ENCODE results near the gene TNFRSF6B.

The TNFRSF6B gene

DNA sequence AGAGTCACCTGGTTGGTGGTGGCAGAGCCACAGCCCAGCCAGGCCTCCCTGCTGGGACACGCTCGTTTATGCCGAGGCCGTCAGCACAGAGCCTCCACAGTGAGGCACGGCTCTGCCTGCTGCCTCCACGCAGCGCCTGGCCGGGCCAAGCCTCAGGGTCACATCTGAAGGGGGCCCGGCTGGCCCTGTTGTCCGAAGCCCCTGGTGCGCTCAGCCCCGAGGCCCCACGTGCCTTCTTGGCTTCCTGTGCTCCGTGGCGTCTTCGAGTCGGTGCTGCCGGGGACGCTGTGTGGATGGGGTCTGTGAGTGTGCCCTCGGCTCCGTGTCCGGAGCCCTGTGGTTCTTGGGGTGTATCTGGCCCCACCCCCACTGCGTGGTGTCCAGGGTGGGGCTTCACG, 10.4 kb upstream of the TNFRSF6B start:
- no peak for DNase-seq (ENCODE audit: low spot score)

DNA sequence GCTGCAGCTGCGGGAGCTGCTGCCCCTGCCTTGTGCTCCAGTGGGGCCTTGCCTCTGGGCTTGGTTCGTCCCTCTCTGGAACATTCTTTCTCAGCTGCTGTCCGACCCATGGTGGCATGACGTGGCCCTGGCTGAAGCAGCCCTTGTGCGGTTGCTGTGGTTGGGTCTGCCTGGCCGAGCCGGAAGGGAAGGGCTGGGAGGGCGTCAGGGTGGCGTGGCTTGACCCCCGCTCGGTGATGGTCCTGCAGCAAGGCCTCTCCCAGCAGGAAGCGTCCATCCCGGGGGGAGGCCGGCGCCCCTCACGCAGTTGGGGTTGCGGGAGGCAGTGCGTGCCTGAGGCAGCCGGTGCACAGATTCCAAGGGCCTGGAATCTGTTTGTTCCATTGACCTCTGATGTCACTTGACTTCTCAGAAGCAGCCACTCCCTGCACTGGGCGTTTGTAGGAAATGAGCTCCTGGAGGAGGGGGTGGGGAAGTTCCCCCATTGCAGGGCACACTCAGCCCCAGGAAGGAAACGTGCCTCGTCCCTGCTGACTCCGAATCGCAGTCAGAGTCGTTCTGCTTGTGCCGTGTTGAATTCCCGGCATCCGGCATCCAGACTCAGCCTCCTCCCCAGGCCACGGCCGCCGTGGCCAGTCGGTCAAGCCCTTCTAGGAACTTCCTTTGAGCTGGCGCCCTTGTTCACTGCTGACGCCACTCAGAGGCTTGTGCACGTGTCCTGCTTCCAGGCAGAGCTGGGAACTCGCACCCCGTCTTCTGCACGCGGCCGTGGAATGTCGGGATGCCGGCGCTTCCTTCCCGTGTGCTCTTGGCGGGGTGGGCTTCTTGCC, 9.7 kb upstream of the TNFRSF6B start:
- DNase-seq (ENCODE audit: low spot score), result no peak

DNA sequence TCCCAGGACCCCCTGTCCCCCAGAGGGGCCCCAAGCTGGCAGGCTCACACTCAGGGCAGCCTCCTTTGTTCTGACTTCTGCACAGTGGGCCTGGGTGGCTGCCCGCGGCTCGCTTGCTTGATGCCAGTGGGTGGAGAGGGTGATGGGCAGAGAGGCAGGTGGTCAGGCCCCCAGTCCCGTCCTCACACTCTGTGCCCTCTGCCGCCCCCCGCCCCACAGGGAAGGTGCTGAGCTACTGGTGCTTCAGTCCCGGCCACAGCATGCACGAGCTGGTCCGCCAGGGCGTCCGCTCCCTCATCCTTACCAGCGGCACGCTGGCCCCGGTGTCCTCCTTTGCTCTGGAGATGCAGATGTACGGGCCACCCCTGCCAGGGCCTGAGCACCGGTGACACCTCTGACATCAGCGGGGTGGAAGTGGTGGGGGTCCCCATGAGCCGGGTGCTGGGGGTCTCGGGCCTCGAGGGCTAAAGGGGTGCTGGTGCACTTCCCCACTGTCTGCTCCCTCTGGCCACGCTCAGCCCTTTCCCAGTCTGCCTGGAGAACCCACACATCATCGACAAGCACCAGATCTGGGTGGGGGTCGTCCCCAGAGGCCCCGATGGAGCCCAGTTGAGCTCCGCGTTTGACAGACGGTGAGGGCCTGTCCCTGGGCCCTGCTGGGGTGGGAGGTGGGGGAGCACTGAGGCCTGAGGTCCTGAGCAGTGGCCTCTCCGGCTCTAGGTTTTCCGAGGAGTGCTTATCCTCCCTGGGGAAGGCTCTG, 8.9 kb upstream of the TNFRSF6B start:
- no peak for DNase-seq (ENCODE audit: low spot score)

DNA sequence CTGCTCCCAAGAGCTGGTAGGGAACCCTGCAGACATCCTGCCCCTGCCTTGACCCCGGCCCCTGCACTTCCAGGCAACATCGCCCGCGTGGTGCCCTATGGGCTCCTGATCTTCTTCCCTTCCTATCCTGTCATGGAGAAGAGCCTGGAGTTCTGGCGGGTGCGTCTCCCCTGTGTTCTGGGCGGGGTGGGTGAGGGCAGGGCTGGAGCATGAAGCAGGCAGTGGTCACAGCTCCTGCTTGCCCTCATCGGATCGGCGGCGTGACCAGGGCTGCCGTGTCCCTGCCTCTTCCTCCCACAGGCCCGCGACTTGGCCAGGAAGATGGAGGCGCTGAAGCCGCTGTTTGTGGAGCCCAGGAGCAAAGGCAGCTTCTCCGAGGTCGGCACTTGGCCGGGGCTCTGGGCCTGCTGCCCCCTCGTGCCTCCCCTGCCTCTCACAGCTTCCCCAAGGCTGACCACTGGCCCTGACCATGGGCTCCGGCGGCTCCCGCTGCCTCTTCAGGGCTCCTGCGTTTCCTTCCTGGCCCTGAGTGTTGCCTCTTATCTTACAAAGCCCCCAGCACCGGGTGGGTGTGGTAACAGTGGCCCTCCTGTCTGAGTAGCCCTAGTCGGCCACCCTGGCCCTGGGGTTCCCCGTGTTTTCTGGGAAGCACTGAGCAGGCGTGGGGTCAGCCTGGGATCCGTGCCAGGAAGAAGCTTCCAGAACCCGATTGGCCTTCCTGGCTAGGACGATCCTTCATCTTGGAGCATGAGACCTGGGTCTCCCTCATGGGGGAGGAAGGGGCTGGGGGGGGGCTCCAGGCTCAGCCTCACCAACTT, 8.0 kb upstream of the TNFRSF6B start:
- DNase-seq (ENCODE audit: low spot score), result no peak

DNA sequence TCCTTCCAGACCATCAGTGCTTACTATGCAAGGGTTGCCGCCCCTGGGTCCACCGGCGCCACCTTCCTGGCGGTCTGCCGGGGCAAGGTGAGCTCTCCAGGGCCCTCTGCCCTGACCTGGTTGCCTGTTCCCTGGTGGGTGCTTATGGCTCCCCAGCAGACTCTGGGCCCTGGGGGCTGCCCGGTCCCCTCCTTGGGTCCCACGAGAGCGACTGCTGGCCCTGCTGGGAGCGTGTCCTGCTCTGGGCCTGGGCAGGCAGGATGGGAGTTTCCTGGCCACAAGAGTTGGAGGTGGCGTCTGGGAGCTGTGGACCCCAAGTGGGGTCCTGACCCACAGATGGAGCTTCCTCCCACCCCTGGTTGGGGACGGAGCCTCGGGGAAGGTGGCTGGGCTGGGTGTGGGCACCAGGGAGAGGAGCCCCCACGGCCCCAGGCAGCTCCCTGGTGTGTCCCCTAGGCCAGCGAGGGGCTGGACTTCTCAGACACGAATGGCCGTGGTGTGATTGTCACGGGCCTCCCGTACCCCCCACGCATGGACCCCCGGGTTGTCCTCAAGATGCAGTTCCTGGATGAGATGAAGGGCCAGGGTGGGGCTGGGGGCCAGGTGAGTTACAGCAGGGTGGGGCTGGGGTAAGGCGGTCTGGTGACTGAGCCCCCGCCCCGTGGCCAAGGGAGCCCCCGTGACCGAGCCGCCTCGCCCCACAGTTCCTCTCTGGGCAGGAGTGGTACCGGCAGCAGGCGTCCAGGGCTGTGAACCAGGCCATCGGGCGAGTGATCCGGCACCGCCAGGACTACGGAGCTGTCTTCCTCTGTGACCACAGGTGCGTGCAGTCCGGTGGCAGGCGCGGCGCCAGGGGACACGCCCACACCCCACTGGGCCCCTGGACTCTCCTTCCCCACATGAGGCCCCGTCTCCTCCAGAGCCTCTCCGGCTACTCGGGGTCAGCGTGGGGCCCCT, 7.1 kb upstream of the TNFRSF6B start:
- DNase-seq (ENCODE audit: low spot score), result no peak

DNA sequence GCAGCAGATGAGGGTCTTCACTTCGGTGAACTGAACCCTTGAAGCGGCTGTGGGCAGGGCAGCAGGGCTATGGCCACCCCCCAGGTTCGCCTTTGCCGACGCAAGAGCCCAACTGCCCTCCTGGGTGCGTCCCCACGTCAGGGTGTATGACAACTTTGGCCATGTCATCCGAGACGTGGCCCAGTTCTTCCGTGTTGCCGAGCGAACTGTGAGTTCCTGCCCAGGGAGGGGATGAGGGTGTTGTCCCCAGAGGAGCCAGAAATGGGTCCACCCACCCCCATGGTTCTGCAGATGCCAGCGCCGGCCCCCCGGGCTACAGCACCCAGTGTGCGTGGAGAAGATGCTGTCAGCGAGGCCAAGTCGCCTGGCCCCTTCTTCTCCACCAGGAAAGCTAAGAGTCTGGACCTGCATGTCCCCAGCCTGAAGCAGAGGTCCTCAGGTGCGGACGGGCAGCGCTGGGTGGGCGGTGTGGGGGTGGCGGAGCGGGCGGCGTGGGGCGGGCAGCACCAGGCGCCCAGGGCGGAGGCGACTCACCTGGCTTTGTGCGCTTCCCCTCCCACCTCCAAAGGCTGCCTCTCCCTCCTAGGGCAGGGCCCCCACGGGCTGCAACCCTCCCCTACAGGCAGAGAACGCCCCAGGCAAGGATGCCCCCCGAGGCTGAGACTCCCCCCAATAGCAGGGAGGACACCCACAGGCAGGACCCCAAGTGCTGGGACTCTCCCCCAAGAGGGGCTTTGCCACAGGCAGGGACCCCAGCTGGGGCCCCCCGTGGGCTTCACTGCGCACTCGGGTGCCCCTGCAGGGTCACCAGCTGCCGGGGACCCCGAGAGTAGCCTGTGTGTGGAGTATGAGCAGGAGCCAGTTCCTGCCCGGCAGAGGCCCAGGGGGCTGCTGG, 6.2 kb upstream of the TNFRSF6B start:
- DNase-seq (ENCODE audit: low spot score), result no peak

DNA sequence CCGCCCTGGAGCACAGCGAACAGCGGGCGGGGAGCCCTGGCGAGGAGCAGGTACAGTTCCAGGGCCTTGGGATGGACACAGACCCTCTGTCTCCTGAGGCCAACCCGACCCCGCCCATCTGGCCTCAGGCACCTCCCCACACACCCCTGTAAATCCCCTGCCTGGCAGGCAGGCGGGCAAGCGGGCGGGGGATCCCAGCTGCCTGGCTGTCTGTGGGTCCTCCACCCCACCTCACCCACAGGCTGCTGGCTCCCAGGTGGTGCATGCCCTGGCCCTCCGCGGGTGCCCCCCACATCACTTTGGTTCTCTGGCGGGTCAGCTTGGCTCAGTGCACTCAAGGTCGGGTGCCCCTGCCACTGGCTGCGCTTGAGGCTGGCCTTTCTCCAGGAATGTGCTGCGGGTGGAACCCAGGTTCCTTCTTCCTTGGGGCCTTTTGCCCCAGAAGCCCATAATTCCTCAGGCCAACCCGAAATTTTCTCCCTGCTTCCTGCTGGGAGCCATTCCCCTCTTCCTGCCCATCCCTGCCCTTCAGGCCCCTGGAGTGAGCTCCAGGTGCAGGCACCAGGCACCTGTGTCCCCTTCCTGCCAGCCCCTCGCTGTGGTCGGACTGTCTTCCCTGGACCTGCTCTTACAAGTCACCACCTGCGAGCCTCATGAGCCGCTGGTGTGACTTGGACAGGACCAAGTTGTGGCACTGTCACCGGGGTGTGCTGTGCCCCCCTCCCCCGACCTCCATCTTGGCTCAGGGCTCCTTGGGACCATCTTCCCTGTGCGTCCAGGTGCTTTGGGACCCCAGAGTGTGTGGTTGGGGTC, 5.3 kb upstream of the TNFRSF6B start:
- no peak for DNase-seq (ENCODE audit: low spot score)

DNA sequence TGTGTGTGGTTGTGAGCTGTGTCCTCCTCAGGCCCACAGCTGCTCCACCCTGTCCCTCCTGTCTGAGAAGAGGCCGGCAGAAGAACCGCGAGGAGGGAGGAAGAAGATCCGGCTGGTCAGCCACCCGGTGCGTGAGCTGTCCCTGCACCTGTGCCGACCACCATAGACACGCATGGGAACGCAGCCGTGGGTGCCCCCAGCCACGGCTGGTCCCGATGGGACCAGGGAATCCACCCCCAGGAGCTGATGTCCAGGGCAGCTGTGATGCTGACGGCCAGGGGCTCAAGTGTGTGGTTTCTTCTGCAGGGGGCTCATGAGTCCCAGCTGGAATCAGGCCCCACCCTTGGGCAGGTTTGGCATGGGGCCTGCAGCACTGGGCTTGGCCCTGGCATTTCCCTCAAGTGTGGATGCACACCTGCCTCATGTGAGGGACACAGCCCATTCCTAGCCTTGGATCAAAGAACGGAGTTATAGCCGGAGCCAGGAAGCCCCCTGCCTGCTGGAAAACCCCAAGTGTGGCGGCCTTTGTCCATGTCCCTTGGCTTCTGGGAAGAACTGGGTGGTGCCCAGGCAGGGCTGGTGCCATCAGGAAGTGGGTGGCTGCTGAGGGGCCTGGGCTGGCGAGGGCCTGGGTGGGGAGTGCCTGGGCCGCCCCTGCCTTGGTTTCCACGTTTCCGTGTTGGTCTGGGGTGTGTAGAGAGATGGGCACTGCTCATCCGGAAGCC, 4.6 kb upstream of the TNFRSF6B start:
- DNase-seq (ENCODE audit: low spot score), result no peak

DNA sequence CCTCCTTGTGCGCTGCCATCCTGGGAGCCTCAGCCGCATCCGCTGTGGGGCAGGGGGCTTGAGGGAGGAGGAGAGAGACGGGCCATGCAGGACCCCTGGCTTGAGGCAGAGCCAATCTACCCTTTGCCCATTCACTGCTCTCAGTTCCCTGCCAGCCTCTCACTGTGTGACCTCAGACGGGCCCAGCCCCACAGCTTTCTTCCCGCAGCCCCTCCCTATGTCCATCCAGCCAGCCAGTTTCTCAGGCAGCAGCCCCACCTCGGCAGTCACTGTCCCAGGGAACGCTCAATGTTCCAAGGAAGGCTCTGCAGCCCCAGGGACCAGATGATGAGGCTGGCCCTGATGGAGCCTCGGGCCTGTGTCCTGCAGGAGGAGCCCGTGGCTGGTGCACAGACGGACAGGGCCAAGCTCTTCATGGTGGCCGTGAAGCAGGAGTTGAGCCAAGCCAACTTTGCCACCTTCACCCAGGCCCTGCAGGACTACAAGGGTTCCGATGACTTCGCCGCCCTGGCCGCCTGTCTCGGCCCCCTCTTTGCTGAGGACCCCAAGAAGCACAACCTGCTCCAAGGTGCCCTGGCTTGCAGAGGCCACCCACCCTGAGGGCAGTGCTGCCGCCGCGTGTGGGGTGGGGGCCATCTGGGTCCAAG, 3.9 kb upstream of the TNFRSF6B start:
- no peak for DNase-seq (ENCODE audit: low spot score)

DNA sequence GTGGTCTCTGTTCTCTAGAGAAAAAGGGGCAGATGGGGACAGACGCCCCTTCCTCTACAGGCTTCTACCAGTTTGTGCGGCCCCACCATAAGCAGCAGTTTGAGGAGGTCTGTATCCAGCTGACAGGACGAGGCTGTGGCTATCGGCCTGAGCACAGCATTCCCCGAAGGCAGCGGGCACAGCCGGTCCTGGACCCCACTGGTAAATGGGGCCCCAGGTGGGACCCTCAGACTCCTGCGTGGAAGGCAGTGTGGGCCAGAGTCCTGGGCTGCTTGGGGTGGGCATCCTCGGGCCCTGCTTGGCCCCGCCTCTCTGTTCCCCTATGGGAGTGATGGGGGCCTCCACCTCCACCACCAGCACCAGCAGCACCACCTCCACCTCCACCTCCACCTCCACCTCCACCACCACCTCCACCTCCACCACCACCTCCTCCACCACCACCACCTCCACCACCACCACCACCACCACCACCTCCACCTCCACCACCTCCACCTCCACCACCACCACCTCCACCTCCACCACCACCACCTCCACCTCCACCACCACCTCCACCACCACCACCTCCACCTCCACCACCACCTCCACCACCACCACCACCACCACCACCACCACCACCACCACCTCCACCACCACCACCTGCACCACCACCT, 3.2 kb upstream of the TNFRSF6B start:
- peak; percentile 38 for DNase-seq (ENCODE audit: low spot score)

DNA sequence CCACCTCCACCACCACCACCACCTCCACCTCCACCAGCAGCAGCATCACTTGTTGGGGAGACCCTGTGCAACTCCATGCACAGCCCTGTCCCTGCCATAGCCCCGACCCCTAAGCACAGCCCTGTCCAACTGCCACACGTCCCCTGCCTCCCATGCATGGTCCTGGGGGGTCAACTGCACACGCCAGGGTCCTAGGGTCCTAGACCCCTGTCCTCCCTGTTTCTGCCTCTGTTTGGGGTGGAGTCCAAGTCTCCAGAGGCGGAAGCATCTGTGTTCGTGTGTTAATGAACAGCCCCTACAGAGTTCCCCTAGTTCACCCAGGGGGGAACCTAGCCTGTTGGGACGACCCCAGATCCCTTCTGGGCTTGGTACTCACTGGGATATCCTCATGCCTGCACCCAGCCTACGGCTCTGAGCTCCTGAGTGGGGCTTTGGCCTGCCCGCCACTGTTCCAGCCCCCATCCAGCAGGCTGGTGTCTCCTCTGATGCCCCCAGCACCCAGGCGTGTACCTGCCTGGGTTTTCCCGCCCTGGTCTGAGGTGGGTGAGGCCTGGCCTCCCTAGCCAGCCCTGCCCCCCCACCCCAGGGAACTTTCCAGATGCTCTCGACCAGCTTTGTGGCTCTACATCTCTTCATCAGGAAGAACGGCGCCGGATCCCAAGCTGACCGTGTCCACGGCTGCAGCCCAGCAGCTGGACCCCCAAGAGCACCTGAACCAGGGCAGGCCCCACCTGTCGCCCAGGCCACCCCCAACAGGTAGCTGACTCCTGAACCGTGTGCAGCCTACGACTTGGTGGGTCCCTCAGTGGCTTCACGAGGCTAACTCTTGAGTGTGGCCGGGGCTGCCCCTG, 2.5 kb upstream of the TNFRSF6B start:
- DNase-seq (ENCODE audit: low spot score), result peak; percentile 34

DNA sequence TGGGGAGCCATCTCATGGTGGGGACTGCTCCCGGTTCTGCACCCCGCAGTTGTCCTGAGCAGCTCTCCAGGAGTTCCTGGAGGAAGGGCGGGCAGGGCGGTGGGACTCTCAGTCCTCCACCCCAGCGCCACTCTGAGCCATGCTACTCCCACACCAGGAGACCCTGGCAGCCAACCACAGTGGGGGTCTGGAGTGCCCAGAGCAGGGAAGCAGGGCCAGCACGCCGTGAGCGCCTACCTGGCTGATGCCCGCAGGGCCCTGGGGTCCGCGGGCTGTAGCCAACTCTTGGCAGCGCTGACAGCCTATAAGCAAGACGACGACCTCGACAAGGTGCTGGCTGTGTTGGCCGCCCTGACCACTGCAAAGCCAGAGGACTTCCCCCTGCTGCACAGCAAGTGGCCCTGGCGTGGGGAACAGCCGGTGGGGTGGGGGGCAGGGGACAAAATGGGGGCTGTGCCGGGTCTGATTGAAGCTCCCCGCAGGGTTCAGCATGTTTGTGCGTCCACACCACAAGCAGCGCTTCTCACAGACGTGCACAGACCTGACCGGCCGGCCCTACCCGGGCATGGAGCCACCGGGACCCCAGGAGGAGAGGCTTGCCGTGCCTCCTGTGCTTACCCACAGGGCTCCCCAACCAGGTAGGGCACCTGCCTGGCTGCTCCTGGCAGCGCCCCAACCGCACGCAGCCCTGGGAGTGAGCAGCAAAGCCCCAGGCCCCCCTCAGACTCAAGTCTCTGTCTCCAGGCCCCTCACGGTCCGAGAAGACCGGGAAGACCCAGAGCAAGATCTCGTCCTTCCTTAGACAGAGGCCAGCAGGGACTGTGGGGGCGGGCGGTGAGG, 1.6 kb upstream of the TNFRSF6B start:
- peak; percentile 39 for DNase-seq (ENCODE audit: low spot score)

DNA sequence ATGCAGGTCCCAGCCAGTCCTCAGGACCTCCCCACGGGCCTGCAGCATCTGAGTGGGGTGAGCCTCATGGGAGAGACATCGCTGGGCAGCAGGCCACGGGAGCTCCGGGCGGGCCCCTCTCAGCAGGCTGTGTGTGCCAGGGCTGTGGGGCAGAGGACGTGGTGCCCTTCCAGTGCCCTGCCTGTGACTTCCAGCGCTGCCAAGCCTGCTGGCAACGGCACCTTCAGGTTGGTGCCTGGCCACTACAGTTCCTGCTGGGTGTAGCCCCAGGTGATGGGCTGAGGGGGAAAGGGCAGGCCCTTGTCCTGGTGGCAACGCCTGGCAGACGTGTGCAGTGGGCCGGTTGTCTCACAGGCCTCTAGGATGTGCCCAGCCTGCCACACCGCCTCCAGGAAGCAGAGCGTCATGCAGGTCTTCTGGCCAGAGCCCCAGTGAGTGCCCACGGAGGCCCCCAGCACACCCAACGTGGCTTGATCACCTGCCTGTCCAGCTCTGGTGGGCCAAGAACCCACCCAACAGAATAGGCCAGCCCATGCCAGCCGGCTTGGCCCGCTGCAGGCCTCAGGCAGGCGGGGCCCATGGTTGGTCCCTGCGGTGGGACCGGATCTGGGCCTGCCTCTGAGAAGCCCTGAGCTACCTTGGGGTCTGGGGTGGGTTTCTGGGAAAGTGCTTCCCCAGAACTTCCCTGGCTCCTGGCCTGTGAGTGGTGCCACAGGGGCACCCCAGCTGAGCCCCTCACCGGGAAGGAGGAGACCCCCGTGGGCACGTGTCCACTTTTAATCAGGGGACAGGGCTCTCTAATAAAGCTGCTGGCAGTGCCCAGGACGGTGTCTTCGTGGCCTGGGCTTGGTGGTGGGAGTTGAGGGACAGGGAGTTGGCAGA, 787 bp upstream of the TNFRSF6B start:
- DNase-seq (ENCODE audit: low spot score), result peak; percentile 50

DNA sequence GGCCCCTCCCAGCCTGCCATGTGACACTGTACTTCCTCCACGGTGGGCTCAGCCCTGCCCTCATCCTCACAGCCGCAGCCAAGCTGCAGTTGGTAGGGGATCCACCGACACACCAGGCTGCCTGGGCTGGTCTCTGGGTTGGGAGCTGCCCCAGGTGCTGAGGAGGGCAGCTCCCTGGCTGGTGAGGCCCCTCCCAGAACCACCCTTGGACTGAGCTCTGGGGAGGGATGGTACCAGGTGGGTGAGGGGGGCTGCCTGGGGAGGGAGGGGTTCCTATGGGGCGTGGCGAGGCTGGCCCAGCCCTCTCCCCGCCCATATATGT, 185 bp upstream of the TNFRSF6B start:
- no peak for DNase-seq (ENCODE audit: low spot score)

DNA sequence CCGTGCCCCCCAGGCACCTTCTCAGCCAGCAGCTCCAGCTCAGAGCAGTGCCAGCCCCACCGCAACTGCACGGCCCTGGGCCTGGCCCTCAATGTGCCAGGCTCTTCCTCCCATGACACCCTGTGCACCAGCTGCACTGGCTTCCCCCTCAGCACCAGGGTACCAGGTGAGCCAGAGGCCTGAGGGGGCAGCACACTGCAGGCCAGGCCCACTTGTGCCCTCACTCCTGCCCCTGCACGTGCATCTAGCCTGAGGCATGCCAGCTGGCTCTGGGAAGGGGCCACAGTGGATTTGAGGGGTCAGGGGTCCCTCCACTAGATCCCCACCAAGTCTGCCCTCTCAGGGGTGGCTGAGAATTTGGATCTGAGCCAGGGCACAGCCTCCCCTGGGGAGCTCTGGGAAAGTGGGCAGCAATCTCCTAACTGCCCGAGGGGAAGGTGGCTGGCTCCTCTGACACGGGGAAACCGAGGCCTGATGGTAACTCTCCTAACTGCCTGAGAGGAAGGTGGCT, 960 bp downstream of the TNFRSF6B start:
- DNase-seq (ENCODE audit: low spot score), result peak; percentile 51
